IMR-90 (cell line): ENCODE data around the gene RGS12.

Source experiments
- CTCF ChIP-seq: conservative IDR thresholded peaks from 2 replicates; pipeline ENCODE4 v1.5.1; 2012; ENCODE audit warnings: mild to moderate bottlenecking, low read depth, low read length, improper control_type of control experiment
- FOS ChIP-seq: fragments of 150-350 bp; IDR thresholded peaks from 2 replicates; pipeline ENCODE4 v1.6.1; 2016; ENCODE audit warnings: low read depth, low read length
- MXI1 ChIP-seq: IDR thresholded peaks from 2 replicates; pipeline ENCODE4 v1.6.1; 2012; ENCODE audit warnings: low read depth, mild to moderate bottlenecking, low read length, moderate library complexity, borderline replicate concordance
- NFE2L2 ChIP-seq: fragments of 150-350 bp; IDR thresholded peaks from 2 replicates; pipeline ENCODE4 v1.6.1; 2016; ENCODE audit warnings: low read depth, mild to moderate bottlenecking, low read length
- POLR2A ChIP-seq: IDR thresholded peaks from 2 replicates; pipeline ENCODE4 v1.6.1; 2012; ENCODE audit warnings: mild to moderate bottlenecking, low read depth, low read length
- RAD21 ChIP-seq: IDR thresholded peaks from 2 replicates; pipeline ENCODE4 v1.6.1; 2012; ENCODE audit warnings: low read length, improper control_type of control experiment
- RFX5 ChIP-seq: IDR thresholded peaks from 2 replicates; pipeline ENCODE4 v1.8.0; 2012; ENCODE audit warnings: low read depth, mild to moderate bottlenecking, low read length, moderate library complexity
- SMC3 ChIP-seq: fragments of 150-350 bp; IDR thresholded peaks from 2 replicates; pipeline ENCODE4 v1.6.1; 2016; ENCODE audit warnings: low read depth, mild to moderate bottlenecking, antibody characterized with exemption, low read length, moderate library complexity

- no peak for TF ChIP-seq SMC3
- no peak for TF ChIP-seq POLR2A
- TF ChIP-seq NFE2L2, result no peak
- TF ChIP-seq CTCF, result no peak
- no peak for TF ChIP-seq RAD21
- no peak for TF ChIP-seq RFX5
- TF ChIP-seq FOS, result no peak
- TF ChIP-seq MXI1, result no peak
Observed at GRCh38 chr4:3256230-3257102, 36.4 kb upstream of the RGS12 start.
